Measurements from ENCODE around the gene SLCO1B1. TPM values are rescaled to one million over a fixed set of nuclear protein-coding genes. Genes with fewer than 3 reads are reported as not detected.

Gene SLCO1B1, protein sequence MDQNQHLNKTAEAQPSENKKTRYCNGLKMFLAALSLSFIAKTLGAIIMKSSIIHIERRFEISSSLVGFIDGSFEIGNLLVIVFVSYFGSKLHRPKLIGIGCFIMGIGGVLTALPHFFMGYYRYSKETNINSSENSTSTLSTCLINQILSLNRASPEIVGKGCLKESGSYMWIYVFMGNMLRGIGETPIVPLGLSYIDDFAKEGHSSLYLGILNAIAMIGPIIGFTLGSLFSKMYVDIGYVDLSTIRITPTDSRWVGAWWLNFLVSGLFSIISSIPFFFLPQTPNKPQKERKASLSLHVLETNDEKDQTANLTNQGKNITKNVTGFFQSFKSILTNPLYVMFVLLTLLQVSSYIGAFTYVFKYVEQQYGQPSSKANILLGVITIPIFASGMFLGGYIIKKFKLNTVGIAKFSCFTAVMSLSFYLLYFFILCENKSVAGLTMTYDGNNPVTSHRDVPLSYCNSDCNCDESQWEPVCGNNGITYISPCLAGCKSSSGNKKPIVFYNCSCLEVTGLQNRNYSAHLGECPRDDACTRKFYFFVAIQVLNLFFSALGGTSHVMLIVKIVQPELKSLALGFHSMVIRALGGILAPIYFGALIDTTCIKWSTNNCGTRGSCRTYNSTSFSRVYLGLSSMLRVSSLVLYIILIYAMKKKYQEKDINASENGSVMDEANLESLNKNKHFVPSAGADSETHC
- total RNA-seq = not detected in 2 replicates

DNA sequence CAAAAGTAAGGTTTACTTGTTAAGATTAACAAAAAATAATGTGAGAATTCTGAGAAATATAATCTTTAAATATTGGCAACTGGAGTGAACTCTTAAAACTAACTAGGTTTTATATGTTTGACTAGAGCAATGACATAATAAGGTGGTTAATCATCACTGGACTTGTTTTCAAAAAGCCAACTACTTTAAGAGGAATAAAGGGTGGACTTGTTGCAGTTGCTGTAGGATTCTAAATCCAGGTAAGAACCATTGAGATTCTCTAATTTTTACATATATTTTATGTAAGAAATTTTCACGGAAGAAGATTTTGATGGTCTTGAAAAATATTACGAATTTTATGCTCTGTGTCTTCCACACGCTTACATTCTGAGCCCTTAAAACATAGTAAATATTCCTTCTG is at the start of gene SLCO1B1:
SLCO1B1 (plus strand) TSS at position 197 of the 400 bp plus-strand sequence. CDS start 10,381 bp downstream, outside the sequence.

Other genes with a start within 250 kb of the SLCO1B1 start
- not detected in 2 replicates for gene SLCO1A2, start 203.7 kb downstream of the SLCO1B1 start, total RNA-seq
- gene IAPP, start 241.7 kb downstream of the SLCO1B1 start, total RNA-seq = 0.10 TPM in 1 of 2 replicates, not detected in the other